AG09309 (cell line): ENCODE results near the gene CDC14B.

Experiments used
- DNase-seq: peaks from one replicate; pipeline ENCODE4 v3.0.0-alpha.2; 2010; ENCODE audit warnings: low read depth
- H3K4me3 ChIP-seq: 2 replicates; pipeline ENCODE4 v1.5.1; 2011; ENCODE audit warnings: mild to moderate bottlenecking, low read depth, low read length, moderate library complexity; ENCODE audit not compliant: control insufficient read depth
- TF ChIP-seq, protein P1 (sequence below): IDR thresholded peaks from 2 replicates; pipeline ENCODE4 v1.5.1; 2011; ENCODE audit warnings: mild to moderate bottlenecking, low read depth, low read length, inconsistent platforms; ENCODE audit not compliant: insufficient read depth, control insufficient read depth; ENCODE audit errors: missing control alignments

The CDC14B gene

DNA sequence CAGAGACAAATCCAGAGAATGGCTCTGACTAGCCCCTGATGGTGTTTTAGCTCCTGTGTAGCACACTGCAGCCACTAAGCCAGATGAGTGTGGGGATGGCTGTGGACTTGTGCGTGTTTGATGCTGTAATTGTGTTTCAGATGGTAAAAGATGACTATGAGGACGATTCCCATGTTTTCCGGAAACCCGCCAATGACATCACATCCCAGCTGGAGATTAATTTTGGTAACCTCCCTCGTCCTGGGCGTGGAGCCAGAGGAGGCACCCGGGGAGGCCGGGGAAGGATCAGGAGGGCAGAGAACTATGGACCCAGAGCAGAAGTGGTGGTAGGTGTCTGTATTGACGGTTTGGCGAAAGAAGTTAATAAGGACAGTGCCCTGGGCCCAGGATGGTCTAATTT, 131.7 kb downstream of the CDC14B start:
- TF ChIP-seq, protein P1, sequence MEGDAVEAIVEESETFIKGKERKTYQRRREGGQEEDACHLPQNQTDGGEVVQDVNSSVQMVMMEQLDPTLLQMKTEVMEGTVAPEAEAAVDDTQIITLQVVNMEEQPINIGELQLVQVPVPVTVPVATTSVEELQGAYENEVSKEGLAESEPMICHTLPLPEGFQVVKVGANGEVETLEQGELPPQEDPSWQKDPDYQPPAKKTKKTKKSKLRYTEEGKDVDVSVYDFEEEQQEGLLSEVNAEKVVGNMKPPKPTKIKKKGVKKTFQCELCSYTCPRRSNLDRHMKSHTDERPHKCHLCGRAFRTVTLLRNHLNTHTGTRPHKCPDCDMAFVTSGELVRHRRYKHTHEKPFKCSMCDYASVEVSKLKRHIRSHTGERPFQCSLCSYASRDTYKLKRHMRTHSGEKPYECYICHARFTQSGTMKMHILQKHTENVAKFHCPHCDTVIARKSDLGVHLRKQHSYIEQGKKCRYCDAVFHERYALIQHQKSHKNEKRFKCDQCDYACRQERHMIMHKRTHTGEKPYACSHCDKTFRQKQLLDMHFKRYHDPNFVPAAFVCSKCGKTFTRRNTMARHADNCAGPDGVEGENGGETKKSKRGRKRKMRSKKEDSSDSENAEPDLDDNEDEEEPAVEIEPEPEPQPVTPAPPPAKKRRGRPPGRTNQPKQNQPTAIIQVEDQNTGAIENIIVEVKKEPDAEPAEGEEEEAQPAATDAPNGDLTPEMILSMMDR, result no peak
- H3K4me3 ChIP-seq, result no peak overlapping the region
- DNase-seq, result no peak

DNA sequence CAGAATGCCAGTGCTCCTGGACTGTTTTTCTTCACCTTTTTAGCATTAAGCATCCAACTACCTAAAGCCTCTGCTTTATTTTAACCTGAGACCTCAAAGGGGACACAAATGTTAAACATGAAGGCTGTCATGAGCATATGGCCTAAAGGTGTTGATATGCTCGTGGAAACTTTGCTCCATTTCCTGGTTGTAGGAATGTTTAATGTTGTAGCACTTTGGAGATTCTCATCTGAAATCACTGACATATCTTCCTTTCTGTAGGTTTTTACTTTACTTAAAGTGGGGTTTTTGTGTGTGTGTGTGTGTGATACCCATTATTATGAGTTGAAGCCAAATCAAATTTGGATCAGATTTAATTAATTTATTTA, 132.6 kb downstream of the CDC14B start:
- TF ChIP-seq, protein P1, result no peak
- no peak for DNase-seq

DNA sequence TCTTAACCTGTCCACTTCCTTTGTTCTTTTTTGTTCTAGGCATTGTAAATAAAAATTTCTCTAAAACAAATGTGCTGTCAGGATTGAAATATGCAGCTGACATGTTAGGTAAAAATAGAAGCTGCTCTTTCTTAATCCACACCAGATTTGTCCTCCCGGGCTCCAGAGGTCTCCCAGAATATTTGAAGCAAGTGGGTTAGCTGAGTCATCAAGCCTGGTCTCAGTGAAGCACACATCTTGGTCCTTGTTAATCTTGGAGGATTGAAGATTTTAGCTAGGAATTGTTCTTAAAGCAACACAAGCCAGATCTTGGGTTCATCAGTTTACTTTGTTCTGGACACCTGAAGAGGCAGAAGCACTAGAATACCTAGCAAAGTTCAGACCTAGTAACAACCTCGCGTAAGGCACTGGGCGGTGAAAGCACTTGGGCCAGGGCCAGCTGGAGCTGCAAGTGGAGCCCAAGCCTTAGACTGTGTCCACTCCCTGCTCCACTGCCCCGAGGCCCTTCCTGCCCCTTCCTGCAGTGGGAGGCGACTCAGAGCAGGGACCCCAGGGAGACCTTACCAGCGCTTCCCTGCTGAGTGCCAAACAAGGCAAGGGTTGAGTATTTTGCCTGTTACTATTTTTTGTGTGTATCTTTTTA, 133.1 kb downstream of the CDC14B start:
- H3K4me3 ChIP-seq, result no peak overlapping the region
- DNase-seq, result peak; percentile 80
- TF ChIP-seq, protein P1, result no peak

More for the DNA sequence above, 132.6 kb downstream of the CDC14B start:
- no peak overlapping the region for H3K4me3 ChIP-seq

DNA sequence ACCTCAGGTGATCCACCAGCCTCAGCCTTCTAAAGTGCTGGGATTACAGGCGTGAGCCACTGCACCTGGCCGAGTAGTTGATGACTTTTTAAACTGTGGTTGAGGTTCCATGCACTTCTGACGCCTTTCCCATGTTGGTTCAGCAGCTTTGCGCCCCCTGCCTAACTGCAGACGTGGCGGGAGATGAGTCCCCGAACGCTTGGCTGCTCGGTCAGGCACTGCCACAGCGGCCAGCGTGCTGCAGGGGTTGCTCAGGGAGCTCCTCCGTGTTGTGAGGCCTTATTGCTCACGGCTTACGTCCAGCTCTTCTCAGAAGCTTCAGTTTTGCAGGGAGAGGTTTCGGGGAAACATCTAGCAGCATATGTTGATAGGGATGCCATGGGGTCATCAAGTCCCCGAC, 134.4 kb downstream of the CDC14B start:
- DNase-seq, result no peak
- no peak overlapping the region for H3K4me3 ChIP-seq
- TF ChIP-seq, protein P1, result no peak

DNA sequence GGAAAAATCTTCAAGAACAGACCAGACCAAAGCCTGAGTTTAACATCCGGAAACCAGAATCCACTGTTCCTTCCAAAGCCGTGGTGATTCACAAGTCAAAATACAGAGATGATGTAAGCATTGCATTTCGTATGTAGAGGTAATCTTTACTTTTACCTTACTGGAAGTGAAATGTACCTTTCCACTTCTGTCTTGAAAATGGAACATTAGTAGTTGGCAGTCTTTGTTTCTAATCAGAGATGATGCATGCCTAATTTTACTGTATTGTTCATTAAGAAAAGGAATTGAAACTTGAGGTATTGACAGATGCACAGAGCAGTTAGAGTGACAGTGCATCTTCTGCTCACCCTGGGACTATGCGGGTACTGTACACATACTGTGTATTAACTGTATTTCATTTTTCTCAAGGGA, 135.1 kb downstream of the CDC14B start:
- TF ChIP-seq, protein P1, result no peak
- no peak for DNase-seq
- H3K4me3 ChIP-seq, result no peak overlapping the region

DNA sequence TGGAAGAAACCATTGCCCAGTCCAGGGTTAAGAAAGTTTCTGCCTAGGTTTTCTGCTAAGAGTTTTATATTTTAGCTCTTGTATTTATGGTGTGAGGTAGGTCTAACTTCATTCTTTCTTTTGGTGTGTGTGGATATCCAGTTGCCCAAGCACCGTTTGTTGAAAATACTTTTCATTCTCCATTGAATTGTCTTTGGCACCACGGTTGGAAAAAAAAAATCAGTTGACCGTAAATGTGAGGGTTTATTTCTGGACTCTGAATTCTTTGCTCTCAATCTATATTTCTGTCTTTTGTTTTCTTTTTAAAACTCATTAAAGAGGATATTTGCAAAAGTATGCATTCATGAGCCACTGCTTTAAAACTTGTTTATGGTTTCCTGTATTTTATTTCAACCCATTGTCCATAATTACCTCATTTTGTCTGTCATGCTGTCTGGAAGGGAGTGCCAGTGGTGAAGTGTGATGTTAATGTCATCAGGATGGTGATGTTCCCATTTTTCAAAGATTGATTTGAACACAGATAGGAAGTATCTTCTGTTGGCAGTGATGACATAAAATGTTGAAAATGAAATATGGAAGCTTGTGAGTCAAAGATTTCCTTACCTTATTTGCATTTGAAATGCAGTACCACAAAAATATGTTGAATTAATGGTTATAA, 135.8 kb downstream of the CDC14B start:
- H3K4me3 ChIP-seq, result no peak overlapping the region
- TF ChIP-seq, protein P1, result no peak
- no peak for DNase-seq

DNA sequence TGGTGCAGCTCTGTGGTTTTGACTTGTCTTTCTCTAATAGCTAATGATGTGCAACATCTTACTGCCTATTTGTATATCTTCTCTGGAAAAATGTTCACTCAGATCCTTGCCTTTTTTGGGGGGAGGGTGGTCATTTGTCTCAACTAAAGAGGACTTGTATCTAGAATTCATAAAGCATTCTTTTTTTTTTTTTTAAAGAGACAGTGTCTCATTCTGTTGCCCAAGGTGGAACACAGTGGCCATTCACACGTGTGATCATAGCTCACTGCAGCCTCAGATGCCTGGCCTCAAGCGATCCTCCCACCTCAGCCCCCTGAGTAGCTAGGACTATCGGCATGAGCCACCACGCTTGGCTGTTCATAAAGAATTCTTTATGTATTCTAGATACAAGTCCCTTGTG, 136.4 kb downstream of the CDC14B start:
- DNase-seq, result no peak
- TF ChIP-seq, protein P1, result no peak
- no peak overlapping the region for H3K4me3 ChIP-seq
